NK-92 (cell line): ENCODE results near the gene SOX2.

Experiments
- DNase-seq: peaks from one replicate; lab custom pipeline; 2025; ENCODE audit not compliant: unreplicated experiment; lab: John Stamatoyannopoulos, UW

Gene SOX2

DNA sequence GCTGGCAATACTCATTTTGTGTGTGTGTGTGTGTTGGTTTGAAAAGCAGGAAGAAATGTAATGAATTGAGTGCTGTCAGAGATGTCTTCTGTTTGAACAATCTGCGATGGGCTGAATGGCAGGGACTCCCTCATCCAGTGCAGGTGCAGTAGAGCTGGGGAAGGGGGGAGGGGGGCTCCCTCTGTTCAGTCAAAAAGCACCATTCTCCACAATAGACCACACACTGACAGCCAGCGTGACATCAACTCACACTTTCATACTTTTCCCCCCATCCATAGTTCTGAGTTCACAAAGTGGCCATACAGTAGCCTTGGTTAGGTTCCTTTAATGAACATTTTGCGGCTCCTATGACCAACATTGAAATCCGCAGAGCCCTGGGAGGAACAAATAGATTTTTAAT, 10.4 kb downstream of the SOX2 start:
- no peak for DNase-seq

DNA sequence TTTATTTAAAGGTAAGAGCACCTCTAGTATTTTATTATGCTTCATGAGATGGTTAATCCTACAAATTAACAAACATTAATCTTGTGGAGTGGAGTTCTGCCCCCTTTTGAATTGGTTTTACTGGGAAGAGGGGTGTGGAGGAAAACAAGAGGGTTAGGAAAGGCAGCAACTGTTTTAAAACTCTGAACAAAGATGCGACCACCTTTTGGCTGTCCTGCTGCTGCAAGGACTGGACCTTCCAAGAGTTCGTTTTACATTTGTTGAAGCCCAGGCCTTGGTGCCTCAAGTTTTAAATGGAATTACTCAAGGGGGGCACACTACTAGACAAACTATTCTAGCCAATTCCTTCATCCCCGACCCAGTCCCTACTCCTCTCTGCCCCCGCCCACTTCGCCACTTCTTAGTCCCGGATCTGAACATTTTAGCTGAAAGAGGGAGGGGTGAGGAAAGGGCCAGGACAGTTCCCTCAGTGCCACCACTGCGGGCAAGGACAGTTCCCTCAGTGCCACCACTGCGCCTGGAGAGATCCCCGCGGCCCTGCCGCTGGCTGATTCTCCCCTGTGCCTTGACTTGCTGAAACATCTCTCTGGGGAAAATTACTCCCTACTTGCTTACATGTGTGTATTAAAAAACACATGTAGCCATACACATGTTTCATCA, 11.2 kb downstream of the SOX2 start:
- no peak for DNase-seq

DNA sequence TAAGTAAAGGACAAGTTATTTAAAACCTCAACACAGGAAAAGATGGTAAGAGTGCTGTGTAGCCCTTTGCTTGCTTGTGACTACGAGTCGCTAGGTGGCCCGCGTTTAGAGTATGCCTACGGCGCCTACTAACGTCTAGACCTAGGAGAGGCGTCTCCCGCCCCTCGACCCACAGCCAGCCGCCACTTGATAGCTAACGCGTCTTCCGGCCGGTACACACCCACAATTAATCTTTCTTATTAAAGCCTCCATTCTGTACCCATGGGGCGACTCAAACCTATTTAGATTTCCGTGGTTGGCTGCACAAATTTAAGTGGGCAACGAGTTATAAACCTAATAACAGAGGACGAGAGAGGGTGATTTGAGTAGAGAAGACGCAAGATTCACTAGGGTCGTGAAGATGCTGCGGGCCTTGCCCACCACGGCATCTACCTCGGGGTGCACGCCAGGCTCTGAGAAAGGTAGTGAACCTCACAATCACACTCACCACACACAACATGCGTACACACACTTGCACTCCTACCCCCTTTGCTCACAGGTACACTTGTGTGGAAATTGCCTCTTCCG, 12.0 kb downstream of the SOX2 start:
- no peak for DNase-seq

DNA sequence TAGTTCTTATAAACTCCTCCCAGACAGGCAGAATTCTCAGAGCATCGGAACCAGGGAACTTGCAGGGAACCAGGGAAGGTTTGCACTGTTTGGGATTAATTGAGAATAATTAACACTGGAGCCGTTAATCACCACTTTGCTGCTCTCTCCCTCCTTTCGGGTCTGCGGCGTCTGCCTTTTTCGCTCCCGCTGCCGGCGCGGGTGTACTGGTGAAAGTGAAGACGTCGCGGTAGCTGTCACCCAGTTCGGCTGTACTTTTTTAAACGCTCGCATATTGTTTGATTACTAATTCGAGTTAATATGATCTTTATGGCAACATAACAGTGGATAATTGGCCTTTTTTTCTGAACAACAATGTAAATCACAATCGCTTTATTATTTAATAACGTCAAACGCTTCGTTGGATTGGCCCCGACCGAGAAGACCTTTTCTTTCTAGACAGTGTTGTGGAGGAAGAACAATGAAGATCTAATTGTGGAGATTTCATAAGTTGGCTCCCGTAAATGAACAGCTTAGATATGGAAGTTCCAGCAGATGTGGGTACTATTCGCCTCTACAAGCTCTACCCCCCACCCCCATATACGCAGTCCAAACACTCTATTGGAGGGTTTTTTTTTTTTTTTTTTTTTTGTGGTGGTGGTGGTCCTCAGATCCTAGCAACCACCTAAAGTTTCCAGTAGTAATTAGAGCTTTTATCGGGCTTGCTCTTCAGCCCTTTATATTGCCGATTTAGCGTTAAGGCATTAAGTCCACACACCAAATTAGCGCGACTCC, 12.7 kb downstream of the SOX2 start:
- DNase-seq = no peak

DNA sequence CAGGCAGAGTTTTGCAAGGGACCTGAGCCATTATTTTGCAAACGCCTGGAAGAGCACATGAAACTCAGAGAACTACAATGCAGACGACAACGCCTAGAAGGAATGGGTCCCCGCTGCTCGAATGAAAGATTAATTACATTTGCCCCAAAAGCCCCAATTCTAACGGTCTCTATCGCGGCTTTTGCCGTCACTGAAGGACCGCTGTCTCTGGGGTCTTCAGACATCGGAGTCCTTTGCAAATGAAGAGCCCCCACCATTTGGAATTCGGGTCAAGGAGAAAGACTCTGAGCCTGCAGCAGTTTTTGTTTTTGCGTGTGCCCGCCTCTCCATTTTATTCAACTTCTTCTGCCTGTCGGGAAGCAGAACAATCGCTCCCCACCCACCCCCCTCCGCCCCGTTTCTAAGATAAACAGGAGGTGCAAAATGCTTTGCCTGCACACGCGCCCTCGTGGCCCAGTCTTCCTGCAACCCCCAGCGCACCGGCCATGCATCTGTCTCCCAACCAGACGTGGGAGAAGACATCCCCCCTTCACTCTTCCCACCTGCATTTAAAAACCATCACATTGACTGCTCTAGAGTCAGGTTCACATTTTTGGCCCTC, 13.5 kb downstream of the SOX2 start:
- no peak for DNase-seq

DNA sequence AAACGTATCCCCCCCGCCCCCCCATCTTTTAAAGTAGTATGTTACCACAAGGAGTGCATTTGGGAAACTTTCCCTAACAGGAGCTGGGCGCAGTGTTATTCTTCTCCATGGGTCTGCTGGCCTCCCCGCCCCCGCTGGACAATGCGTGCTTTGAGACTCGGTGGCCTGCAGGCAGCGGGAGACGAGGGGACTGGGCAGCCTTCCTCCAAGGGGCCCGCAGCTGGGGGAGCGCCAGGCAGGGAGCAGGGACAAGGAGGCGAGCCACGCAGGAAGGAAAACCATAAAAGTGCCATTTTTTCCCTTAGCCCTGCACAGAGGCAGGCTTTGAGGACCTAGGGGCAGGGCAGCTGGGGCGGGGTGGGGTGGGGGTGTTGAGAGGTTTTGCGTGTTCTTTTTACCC, 14.1 kb downstream of the SOX2 start:
- no peak for DNase-seq

DNA sequence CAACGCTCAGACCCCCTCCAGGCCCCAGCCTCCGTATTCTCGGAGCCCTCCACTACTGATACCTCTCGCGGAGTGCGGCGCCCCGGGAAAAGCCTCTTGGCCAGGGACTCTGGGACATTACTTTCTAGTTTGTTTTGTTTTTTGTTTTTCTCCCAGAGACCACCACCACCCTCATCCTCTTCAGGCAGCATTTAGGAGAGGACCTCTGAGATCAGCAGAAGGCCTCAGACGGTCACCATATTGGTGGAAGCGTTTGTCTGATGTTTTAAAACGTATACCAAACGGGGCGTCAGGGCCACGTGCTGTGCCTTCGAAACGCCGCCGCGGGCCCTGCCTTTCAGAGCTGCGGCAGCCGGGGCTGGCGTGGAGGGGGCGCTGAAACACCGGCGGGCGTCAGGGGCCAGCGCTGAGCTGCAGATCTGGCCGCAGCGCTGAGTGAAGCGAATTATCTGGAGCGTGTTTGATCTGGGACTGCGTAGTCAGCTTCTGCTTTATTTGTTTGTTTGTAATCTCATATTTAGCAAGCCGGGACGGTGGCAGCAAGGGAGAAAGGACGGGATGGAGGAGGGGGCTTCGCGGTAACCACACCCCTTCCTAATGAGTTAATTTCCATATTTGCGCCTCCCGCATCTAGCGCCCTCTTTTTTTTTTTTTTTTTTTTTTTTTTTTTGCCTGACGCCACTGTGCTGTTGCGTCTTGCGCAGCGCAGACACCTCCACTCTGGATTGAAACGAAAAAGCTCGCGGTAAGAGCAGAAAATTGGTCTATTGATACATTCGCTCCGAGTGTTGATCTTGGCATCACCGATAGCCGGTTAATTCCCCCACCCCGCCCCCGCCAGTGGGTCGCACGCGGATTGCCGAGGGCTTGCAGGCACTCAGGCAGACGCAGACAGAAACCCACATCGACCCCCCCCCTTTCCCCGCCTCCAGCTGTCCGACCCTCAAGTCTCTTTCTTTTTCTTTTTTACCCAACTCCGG, 14.9 kb downstream of the SOX2 start:
- DNase-seq = no peak

DNA sequence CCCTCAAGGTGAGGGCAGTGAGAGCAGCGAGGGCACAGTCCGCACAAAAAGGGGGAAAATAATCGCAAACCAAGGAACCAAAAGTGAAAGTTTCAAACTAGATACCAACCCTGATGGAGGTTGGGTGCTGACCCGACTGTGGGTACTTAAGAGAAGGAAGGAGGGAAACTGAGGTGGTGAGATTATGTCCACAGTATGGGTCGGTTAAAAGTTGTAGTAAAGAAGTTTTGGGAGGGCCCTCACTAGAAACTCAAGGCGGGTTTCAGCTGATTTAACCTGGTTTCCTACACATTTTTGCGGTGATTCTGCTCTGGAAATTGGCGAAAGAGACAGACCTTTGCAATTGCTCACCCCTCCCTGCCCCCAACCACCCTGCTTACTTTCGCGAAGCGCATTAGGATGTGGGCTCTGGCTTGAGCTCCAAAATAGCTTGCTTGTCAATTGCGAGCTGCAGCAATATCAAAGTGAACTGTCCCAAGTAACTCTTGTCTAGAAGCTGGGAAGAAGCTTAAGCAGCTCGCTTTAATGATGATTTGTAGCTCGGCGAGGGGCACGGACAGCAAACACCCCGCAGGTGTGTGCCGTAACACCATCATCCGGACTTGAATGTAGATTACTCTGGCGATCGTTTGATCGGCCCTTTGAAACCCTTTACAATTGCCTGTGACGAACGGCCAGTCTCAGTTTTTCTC, 15.8 kb downstream of the SOX2 start:
- DNase-seq = no peak

DNA sequence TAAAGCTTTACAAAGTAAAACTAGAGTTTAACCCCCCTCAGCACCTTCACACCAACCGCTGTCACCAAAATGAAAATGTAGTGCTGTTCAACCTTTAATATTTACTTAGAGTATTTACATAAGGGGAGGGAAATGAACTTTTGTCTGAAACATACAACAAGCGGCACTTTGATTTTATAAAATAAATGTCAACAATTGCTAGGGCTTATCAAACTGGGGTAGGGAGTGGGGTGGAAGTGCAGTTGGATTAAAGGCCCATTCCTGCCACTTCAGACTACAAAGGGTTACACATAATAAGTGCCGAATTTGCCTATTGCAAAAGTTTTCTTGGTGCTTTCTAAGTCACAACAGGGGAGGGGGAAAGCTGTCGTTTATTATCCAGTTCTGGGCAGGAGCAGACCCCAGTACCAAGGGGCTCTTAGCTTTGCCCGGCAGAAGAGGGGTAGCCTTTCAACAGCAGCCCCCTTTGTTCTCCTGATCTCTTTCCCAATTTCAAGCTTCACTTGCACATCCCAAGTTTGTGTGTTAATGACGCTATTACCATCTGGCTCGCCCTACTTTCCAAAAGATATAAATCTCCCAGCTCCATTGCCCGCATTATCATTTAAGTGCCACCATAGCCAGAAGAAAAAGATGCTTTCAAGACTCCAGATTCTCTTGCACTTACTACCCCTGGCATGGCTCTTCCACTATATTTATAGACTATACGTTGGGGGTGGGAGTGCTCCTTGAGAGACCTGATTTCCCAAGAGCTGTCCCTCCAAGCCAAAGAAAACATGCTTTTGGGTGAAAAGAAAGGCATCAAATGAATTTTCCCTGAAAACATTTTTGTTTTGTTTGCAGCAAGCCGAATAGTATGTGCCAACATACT, 17.0 kb downstream of the SOX2 start:
- no peak for DNase-seq

DNA sequence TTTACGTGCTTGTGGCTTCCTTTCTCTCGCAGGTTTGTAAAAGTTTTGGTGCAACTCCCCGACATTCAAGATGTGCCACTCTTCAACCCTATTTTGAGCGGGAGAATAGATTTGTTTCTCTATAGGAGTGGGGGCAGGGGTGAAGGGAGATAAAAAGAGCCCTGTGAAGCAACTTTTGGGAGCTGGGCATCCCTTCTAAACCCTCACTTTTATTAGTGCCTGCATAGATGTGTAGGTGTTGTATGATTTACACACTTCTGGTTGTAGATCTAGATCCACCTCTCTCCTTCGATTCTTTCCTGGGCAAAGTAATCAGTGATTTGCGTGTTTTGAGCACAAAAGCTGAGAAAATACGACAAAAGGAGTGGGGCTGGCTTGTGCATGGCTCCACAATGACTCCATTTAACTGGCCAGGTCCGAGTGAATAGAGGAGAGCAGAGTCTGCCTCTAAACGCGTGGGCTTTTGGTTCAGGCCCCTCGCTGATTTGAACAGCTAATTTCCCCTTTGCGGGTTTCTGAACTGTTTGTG, 17.7 kb downstream of the SOX2 start:
- no peak for DNase-seq

DNA sequence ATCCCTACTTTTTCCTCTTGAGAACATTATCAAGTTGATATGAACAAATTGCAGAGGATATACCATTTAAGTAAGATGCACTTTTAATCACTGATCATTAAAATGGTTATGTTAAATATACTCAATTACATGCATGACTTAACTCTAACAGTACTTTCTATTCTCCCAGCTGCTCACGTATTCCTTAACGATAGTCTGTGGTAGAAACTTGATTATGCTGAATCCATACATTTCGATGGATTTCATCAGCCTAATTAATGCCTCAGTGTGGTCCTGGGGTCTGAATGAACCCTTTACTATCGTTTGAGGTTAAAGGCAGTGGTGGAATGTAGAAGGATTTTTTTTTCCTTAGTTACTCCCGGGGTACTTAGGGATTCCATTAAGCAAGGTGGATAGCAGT, 18.6 kb downstream of the SOX2 start:
- DNase-seq = no peak

DNA sequence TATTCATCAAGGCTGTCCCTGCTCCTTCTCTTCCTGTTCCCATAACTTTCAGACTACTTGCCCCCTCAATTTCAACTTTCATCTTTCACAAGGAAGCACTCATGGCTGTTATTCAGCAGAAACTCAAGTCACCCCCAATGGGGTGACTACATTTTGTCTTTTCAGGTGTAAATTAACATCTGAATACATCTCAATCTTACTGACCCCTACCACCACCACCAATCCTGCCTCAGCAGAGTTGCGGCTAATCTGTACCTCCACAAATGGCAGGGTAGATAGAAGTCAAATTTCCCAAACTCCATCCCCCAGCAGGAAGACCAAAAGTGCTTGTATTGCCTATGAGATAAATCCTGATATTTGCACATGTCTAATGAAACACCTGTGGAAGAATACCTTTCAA, 19.2 kb downstream of the SOX2 start:
- DNase-seq = no peak

DNA sequence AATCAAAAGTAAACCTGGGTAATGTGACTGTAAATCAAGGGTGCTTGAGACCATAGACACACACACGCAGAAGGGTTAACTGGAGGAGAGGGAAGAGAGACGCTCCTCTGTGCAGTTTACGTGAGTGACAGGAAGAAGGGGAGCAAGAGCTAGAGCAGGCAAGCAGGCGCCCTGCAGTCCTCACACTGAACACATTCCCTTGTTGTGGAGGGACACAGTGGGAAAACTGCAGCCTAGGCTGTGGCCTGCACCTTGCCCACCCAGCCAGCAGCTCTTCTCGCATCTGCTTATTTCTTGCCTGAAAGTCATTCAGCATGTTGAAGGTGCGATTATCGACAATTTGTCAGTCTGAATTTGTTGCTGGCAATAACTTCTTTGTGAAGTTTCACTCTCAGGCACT, 24.2 kb downstream of the SOX2 start:
- no peak for DNase-seq

DNA sequence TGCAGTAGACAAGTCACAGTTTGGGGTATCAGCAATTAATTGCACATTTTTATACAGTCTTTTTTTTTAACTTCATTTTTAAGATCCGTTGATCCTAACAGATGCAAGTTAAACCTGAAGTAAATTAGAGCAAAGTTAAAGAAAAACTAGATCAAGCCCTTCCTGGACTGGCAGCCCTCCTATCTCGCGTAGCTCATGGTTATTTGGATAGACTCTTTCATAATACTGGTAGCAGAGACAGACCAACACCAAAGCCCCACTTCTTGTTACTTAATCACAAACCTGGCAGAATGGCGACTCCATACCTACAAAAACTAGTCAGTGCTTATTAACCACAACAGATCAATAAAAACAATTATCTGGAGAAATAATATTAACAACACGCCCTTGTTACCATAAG, 26.8 kb downstream of the SOX2 start:
- no peak for DNase-seq

DNA sequence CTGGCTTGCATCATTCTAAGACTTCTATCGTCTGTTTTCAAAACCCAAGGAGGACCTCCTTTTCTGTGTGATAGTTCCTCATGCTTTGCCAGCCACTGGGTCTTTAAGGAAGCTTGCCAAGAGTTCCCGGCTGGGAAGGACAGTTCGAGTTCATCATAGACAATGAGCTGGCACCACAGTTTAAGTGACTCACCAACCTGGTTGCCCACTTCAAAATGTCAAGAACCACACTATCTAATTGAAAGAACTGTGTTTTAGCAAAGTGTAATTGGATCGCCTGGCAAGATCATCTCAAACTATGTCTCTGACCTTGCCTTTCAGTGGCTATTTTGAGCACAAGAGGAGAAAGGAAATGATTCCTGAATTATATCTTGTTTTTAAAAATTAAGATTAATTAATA, 27.9 kb downstream of the SOX2 start:
- DNase-seq = no peak

DNA sequence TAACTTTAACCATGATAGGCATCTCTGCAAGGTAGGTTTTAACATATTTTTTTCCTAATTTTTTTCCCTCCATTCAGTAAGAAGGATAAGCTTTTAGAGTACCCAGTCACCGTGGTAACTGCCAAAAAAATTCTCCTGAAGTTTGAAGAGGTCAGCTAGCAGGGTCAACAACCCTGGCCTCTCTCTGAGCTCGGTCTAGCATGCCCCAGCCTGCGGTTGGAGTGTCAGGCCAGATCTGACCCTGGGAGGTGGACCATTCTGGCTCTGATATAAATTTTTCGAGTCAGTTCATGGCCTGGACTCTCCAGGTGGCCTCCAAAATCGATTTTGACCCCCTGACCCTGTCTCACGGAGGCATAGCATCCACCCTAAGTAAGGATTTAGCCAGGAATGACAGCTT, 29.7 kb downstream of the SOX2 start:
- no peak for DNase-seq

DNA sequence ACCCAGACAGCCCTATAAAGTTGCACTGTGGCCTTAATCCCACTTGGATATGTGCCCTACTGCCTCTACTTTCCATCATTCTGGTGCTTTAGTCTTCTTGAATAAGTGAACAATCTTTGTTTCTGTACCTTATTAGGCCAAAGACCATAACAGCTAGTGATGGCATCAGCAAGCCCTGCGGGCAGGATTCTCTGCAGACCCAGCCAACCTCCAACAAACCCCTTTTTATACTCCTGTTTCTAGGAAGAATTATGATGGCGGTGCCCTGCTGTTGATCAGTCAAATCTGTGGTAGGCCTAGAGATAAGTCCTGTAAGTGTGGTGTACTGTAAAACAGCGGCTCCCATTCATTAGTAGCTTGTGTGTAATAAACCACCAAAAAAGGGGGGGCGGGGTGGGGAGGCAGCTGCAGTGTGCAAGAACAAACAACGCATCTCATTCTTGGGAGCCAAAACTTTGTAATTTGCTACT, 40.5 kb downstream of the SOX2 start:
- DNase-seq = no peak

DNA sequence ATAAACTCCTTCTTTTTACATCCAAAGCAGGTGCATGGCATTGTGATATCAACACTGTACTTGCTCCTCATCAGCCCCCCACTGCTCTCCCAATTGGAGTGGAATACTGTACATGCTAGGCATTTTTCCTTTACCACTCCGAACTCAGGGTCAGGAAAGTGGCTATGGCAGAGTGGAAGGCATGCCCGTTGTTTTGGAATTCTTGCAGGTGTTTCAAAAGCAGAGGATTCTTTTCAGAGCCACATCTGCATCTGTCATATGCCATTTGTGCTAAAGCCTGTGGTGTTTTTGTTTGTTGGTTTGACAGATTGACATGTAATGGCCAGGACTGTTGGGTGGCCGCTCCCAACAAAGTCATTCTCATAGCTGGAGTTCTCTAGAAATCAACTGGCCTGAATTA, 41.7 kb downstream of the SOX2 start:
- DNase-seq = no peak

DNA sequence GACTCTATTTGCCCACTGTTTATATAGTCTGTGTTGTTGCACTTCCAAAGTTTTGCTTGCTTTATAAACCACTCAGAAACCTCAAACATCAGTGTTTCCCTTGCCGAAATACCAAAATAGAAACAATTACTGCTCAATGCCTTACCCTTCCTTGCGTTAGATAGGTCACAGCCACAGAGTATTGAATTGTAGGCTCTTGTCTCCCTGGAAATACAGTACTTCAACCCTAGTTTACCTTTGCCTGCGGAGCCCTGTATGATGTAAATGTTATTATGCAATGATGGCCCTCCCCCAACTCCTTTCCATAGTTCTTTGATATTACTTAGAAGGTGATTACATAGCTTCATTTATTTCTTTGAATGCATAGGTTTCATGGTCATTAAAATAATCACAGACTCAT, 44.2 kb downstream of the SOX2 start:
- no peak for DNase-seq
